HG03571 (cell line): Measurements from ENCODE around the gene AP4M1.

Experiments used
- ATAC-seq: cut with Tn5 transposase; IDR thresholded peaks from one replicate; pipeline ENCODE4 v1.9.1; 2021; ENCODE audit not compliant: unreplicated experiment

Gene AP4M1

GRCh38 chr7:100157334-100158228, 56.1 kb downstream of the AP4M1 start:
- ATAC-seq: no peak
